Ascending aorta (tissue), 2 donors: ENCODE results near the gene C1QTNF1. TPM values are rescaled to one million over a fixed set of nuclear protein-coding genes. Genes with fewer than 3 reads are reported as not detected.

Experiments
- DNase-seq, 2 donors: peaks; one replicate each; pipeline ENCODE4 v3.0.0-alpha.2; 2019; ENCODE audit warnings: low spot score in 2 of 2
- H3K27ac ChIP-seq, 2 donors: fragments of 200-600 bp; sonication (generic); one replicate each; pipeline ENCODE4 v1.5.1; 2016 to 2017; ENCODE audit warnings: mild to moderate bottlenecking in 1 of 2
- H3K27me3 ChIP-seq: fragments of 200-600 bp; sonication (generic); one replicate; pipeline ENCODE4 v1.5.1; 2017
- H3K36me3 ChIP-seq, 2 donors: fragments of 200-600 bp; sonication (generic); one replicate each; pipeline ENCODE4 v1.5.1; 2016
- H3K4me1 ChIP-seq, 2 donors: fragments of 200-600 bp; sonication (generic); one replicate each; pipeline ENCODE4 v1.5.1; 2016 to 2017; ENCODE audit warnings: mild to moderate bottlenecking in 1 of 2
- H3K4me3 ChIP-seq, 2 donors: fragments of 200-600 bp; sonication (generic); one replicate each; pipeline ENCODE4 v1.5.1; 2016 to 2017; ENCODE audit warnings: mild to moderate bottlenecking in 1 of 2
- H3K9me3 ChIP-seq, 2 donors: fragments of 200-600 bp; sonication (generic); one replicate each; pipeline ENCODE4 v1.5.1; 2016
- intact Hi-C: fragments of 100-400 bp; cut with DNase I; formaldehyde crosslinking; loops from one replicate; pipeline ENCODE4 v1.15.1; 2023
- total RNA-seq: library from RNA; depleted of rRNA; stranded (reverse); fragments of >200 nt; gene quantifications from one replicate; pipeline ENCODE4 v1.1.0, GENCODE V29; 2016
- TF ChIP-seq, protein P1 (sequence below), 3 experiments: fragments of 200-600 bp in 2 of 3; fragments of 450-650 bp in 1 of 3; sonication (generic) in 2 of 3; IDR thresholded peaks; one replicate each; pipeline ENCODE4 v1.5.1; 2016 to 2019; ENCODE audit warnings: antibody characterized with exemption in 3 of 3, mild to moderate bottlenecking in 1 of 3, moderate library complexity in 1 of 3

The C1QTNF1 gene
- total RNA-seq, 1 donor from 2014 or later, result 435 TPM

DNA sequence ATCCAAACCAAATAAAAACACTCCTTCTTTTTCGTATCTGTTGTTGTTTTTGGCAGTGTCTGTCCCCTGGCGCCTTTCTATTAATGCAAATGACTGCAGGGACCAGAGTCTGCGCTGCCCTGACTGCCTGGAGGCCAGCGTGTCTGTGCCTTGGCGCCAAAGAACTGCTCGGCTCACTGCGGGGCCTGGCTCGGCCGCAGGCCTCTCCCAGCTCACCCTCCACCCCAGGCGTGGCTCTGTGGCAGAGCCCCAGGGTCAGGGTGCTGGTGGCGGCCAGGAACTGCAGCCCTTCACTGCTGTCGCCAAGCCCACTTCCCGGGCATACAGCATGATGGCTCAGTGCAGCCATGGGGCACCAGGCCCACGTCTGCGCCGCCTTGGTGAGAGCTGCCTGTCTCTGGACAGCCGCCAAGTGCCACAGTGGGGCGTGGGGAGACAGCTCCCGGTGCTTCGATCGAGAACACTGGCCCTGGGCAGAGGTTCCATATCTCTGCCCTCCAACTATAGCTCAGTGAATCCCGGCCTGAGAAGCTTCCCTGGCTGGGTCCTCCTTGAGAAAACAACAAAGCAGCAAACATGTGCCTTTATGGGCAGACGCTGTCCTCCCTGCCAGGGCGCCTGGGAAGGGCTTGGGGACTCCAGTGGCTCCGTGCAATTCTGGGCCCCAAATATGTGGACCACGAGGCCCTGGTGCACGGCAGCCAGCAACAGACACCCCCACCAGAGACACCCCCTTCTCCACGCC lies 25.5 kb upstream of the C1QTNF1 start:
- TF ChIP-seq, protein P1, sequence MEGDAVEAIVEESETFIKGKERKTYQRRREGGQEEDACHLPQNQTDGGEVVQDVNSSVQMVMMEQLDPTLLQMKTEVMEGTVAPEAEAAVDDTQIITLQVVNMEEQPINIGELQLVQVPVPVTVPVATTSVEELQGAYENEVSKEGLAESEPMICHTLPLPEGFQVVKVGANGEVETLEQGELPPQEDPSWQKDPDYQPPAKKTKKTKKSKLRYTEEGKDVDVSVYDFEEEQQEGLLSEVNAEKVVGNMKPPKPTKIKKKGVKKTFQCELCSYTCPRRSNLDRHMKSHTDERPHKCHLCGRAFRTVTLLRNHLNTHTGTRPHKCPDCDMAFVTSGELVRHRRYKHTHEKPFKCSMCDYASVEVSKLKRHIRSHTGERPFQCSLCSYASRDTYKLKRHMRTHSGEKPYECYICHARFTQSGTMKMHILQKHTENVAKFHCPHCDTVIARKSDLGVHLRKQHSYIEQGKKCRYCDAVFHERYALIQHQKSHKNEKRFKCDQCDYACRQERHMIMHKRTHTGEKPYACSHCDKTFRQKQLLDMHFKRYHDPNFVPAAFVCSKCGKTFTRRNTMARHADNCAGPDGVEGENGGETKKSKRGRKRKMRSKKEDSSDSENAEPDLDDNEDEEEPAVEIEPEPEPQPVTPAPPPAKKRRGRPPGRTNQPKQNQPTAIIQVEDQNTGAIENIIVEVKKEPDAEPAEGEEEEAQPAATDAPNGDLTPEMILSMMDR (IDR thresholded peaks at IDR 0.05), result peak; percentile 20 to 25 (median 23)
- Histone ChIP-seq H3K4me3 (peak overlapping the region in 1 of 2 donors; percentile 6), H3K27me3 (no peaks in the 10 kb centered on the region), H3K9me3 (no peaks in the 10 kb centered on the region), H3K36me3 (peaks cover 34 to 44% of the 10 kb centered on the region in 2 donors), H3K4me1 (peaks cover 0 to 24% of the 10 kb centered on the region in 2 donors), H3K27ac (peak overlapping the region; percentile 67 to 79)
- intact Hi-C loops, result no loop called here
- DNase-seq, result peak in 1 of 2 donors; percentile 87

DNA sequence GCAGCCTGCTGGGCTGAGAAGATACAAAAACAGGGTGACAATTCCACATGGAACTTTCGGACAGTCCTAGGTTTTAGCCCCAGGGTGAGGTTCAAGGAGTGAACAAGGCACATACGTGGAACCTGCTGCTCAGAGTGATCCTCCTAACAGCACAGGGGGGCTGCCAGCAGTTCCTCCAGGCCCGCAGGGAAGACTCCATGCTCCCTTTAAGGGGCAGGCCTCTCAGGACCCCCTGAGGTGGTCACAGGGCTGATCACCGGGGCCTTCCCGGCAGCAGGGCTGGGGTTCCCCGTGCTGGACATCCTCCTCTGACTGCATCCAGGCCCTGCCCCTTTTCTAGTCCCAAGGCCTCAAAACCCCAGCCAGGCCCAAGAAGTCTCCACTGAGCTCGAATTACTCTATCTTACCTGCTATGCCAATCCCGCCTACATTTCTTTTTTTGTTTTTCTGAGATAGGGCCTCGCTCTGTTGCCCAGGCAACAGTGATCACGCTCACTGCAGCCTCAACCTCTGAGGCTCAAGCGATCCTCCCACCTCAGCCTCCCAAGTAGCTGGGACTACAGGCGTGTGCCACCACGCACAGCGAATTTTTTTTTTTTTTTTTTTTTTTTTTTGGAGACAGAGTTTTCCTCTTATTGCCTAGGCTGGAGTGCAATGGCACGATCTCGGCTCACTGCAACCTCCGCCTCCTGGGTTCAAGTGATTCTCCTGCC lies 24.8 kb upstream of the C1QTNF1 start:
- DNase-seq, result peak in 1 of 2 donors; percentile 49
- peaks cover 0 to 24% of the 10 kb centered on the region in 2 donors for H3K4me1 ChIP-seq
- no peaks in the 10 kb centered on the region for H3K27me3 ChIP-seq
- intact Hi-C loops, result no loop called here
- no peak overlapping the region for H3K4me3 ChIP-seq
- TF ChIP-seq, protein P1 (IDR thresholded peaks at IDR 0.05), result no peak
- peaks cover 28 to 38% of the 10 kb centered on the region in 2 donors for H3K36me3 ChIP-seq
- H3K9me3 ChIP-seq, result no peaks in the 10 kb centered on the region
- H3K27ac ChIP-seq, result peak overlapping the region; percentile 67 to 79

DNA sequence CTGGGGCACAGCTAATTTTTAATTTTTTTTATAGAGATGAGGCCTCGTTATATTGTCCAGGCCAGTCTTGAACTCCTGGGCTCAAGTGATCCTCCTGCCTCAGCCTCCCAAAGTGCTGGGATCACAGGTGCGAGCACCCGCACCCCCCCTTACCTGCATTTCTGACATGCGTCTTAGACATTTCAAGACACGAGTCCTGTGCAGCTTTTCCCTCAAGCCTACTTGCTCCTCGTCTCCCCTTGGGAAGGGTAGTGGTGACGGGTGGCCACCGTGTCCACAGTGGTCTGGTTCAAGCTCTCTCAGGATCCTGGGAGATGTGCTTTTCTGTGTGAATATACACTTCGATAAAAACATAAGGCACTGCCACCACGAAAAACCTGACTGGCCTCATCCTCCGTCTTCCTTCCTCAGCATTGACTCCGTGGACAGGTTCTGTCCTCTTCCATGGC lies 24.0 kb upstream of the C1QTNF1 start:
- intact Hi-C loops, result no loop called here
- Histone ChIP-seq H3K27ac (peak overlapping the region in 1 of 2 donors; percentile 3), H3K4me3 (no peak overlapping the region), H3K36me3 (peaks cover 22 to 31% of the 10 kb centered on the region in 2 donors), H3K9me3 (no peaks in the 10 kb centered on the region), H3K27me3 (no peaks in the 10 kb centered on the region), H3K4me1 (peaks cover 0 to 24% of the 10 kb centered on the region in 2 donors)
- peak in 1 of 2 donors; percentile 58 for DNase-seq
- TF ChIP-seq, protein P1 (IDR thresholded peaks at IDR 0.05), result no peak

DNA sequence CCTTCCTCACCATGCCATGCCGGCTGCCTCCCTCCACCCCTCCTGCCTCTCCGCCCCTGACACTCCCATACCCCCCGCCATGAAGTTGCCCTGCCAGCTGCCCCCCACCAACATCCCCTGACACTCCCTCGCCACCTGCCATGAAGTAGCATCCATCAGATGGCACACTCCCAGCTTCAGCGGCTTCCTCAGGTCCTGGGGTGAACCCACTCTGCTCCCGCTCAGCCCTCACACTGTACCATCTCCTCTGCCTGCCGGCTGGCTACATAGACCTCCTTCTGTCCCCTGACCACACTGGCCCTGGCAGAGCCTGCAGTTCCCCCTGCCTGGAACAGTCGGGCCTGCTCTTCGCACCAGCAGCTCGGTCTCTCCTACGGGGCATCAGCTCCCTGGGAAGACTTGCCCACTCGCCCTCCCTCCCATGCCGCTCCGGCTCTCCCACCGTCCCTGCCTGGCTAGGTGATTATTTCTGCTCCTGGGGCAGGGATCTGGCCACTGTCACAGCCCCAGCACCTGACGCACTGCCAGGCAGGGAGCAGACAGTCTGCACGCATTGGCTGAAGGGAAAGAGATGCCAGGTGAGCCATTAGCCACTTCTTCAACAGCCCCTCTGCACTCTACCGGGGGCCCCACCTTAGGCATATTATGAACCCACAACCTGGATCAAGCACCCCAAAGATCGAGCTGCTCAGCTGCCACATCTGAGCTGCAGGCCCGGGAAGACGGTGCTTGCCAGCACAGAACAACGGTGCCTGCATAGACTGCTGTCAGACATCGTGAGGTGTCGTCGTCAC lies 23.4 kb upstream of the C1QTNF1 start:
- peak overlapping the region in 1 of 2 donors; percentile 3 for H3K27ac ChIP-seq

More for the DNA sequence above, 23.4 kb upstream of the C1QTNF1 start:
- Histone ChIP-seq H3K4me1 (peaks cover 0 to 24% of the 10 kb centered on the region in 2 donors), H3K27me3 (no peaks in the 10 kb centered on the region), H3K9me3 (no peaks in the 10 kb centered on the region), H3K36me3 (peaks cover 16 to 26% of the 10 kb centered on the region in 2 donors), H3K4me3 (no peak overlapping the region)
- peak in 1 of 2 donors; percentile 62 for DNase-seq
- TF ChIP-seq, protein P1 (IDR thresholded peaks at IDR 0.05), result no peak
- intact Hi-C loops, result no loop called here
